Measurements from ENCODE around the gene SLC27A5.

GRCh38 chr19:58515259-58515658 lies 3.5 kb upstream of the SLC27A5 start:
- TF ChIP-seq POLR2A (IDR thresholded peaks at IDR 0.05; ENCODE audit: low read length), result no peak
- TF ChIP-seq GATA1 (IDR thresholded peaks at IDR 0.05; ENCODE audit: low read depth, low read length), result no peak

Data from erythroblast (primary cell).